HL-60 (cell line): ENCODE measurements around the gene RAB1A.
A peak's percentile ranks its signal among the peaks of the same experiment; 100 is the strongest.

Source experiments
- DNase-seq, 2 experiments: peaks; one replicate each; pipeline ENCODE4 v3.0.0-alpha.2; 2010 to 2020; ENCODE audit warnings: low read depth in 1 of 2, low spot score in 1 of 2
- H3K27ac ChIP-seq: fragments of 250-450 bp; sonication (Bioruptor Pico); replicated peaks from 2 replicates; pipeline ENCODE4 v1.5.1; 2020; ENCODE audit warnings: mild to moderate bottlenecking, moderate library complexity
- H3K27me3 ChIP-seq: fragments of 250-450 bp; sonication (Bioruptor Pico); 2 replicates; pipeline ENCODE4 v1.5.1; 2021; ENCODE audit warnings: mild to moderate bottlenecking, moderate library complexity; ENCODE audit not compliant: insufficient read depth, poor library complexity, severe bottlenecking
- H3K4me3 ChIP-seq: replicated peaks from 2 replicates; pipeline ENCODE4 v1.5.1; 2011; ENCODE audit warnings: mild to moderate bottlenecking, control low read depth, low read length; ENCODE audit not compliant: insufficient read depth
- CTCF ChIP-seq: IDR thresholded peaks from one replicate; pipeline ENCODE4 v1.5.1; 2011; ENCODE audit warnings: low read length, control low read depth, inconsistent platforms; ENCODE audit not compliant: insufficient read depth
- GABPA ChIP-seq: IDR thresholded peaks from 2 replicates; pipeline ENCODE4 v1.6.1; 2012; ENCODE audit warnings: low read depth
- POLR2AphosphoS5 ChIP-seq: IDR thresholded peaks from 2 replicates; pipeline ENCODE4 v1.6.1; 2012; ENCODE audit warnings: low read depth
- SPI1 ChIP-seq: IDR thresholded peaks from 2 replicates; pipeline ENCODE4 v1.6.1; 2012; ENCODE audit warnings: low read depth, mild to moderate bottlenecking, borderline replicate concordance
- TF ChIP-seq, protein P1 (sequence below): IDR thresholded peaks from 2 replicates; pipeline ENCODE4 v1.6.1; 2012; ENCODE audit warnings: low read depth; ENCODE audit not compliant: insufficient replicate concordance

RAB1A gene

GRCh38 chr2:65085148-65085547, 44.8 kb downstream of the RAB1A start:
- TF ChIP-seq SPI1 (no peak), GABPA (no peak), CTCF (no peak), POLR2AphosphoS5 (no peak)
- TF ChIP-seq, protein P1, sequence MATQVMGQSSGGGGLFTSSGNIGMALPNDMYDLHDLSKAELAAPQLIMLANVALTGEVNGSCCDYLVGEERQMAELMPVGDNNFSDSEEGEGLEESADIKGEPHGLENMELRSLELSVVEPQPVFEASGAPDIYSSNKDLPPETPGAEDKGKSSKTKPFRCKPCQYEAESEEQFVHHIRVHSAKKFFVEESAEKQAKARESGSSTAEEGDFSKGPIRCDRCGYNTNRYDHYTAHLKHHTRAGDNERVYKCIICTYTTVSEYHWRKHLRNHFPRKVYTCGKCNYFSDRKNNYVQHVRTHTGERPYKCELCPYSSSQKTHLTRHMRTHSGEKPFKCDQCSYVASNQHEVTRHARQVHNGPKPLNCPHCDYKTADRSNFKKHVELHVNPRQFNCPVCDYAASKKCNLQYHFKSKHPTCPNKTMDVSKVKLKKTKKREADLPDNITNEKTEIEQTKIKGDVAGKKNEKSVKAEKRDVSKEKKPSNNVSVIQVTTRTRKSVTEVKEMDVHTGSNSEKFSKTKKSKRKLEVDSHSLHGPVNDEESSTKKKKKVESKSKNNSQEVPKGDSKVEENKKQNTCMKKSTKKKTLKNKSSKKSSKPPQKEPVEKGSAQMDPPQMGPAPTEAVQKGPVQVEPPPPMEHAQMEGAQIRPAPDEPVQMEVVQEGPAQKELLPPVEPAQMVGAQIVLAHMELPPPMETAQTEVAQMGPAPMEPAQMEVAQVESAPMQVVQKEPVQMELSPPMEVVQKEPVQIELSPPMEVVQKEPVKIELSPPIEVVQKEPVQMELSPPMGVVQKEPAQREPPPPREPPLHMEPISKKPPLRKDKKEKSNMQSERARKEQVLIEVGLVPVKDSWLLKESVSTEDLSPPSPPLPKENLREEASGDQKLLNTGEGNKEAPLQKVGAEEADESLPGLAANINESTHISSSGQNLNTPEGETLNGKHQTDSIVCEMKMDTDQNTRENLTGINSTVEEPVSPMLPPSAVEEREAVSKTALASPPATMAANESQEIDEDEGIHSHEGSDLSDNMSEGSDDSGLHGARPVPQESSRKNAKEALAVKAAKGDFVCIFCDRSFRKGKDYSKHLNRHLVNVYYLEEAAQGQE, result no peak

GRCh38 chr2:65081232-65081685, 48.6 kb downstream of the RAB1A start:
- peak overlapping the region; percentile 0; the same call in 1 of the 2 replicates for H3K27ac ChIP-seq
- H3K4me3 ChIP-seq, result no peak overlapping the region
- no peaks in the 10 kb centered on the region for H3K27me3 ChIP-seq
- TF ChIP-seq POLR2AphosphoS5 (peak; percentile 67; the same call in 1 of the 2 replicates), SPI1 (peak; percentile 47; the same call in 1 of the 2 replicates)
- TF ChIP-seq, protein P1, result no peak
- DNase-seq, result peak; percentile 41 to 84

More at GRCh38 chr2:65085148-65085547, 44.8 kb downstream of the RAB1A start:
- no peak overlapping the region for H3K4me3 ChIP-seq
- DNase-seq, result no peak
- no peak overlapping the region for H3K27ac ChIP-seq
- no peaks in the 10 kb centered on the region for H3K27me3 ChIP-seq

DNA sequence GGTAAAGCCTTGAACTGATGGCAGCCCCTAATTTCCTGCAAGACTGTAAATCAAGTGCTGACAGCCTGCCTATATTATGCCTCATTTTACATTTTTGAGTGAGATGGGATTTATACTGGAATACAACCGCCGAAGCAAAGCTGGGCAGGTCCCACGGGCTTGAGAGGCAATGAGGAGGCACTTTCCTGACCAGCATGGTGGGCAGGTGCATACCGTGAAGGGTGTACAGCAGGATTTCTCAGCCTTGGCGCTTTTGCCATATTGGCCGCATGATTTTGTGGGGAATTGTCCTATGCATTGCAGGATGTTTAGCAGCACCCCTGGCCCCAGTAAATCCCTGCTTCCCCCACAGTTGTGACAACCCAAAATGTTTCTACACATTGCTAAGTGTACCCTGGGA, 50.9 kb downstream of the RAB1A start:
- DNase-seq, result no peak
- H3K27ac ChIP-seq, result no peak overlapping the region
- no peaks in the 10 kb centered on the region for H3K27me3 ChIP-seq
- TF ChIP-seq SPI1 (no peak), CTCF (no peak), GABPA (no peak), POLR2AphosphoS5 (no peak; the same call in 1 of the 2 replicates)
- TF ChIP-seq, protein P1, result no peak
- H3K4me3 ChIP-seq, result no peak overlapping the region
